Measurements from ENCODE around the gene C10orf90. TPM values are rescaled to one million over a fixed set of nuclear protein-coding genes. Genes with fewer than 3 reads are reported as not detected.

The C10orf90 gene
- polyA plus RNA-seq, 3 donors: not detected

GRCh38 chr10:126409821-126410220, 260.7 kb downstream of the C10orf90 start:
- Mint-ChIP-seq H3K4me1 (no peaks in the 10 kb centered on the region), H3K9me3 (peaks cover 0 to 5% (median 1%) of the 10 kb centered on the region in 7 donors), H3K4me3 (no peak overlapping the region), H3K27ac (peak overlapping the region in 1 of 7 donors; percentile 32), H3K27me3 (ENCODE audit: low read depth in 3 of 3) (peaks cover 0 to 8% (median 8%) of the 10 kb centered on the region in 3 donors), H3K36me3 (no peaks in the 10 kb centered on the region)
- no peak overlapping the region for H3K4me2 ChIP-seq (replicated peaks; ENCODE audit: extremely low read depth, low read length, poor library complexity, severe bottlenecking)
- H3K9me3 ChIP-seq (replicated peaks in 1 of 2; ENCODE audit: control insufficient read depth in 1 of 2, insufficient read depth in 1 of 2, low read length in 2 of 2): no peaks in the 10 kb centered on the region
- H3K4me1 ChIP-seq (ENCODE audit: control insufficient read depth in 1 of 2, insufficient read depth in 2 of 2, low read length in 2 of 2): no peaks in the 10 kb centered on the region
- no peak overlapping the region for H3K27ac ChIP-seq (ENCODE audit: low read depth in 1 of 2, low read length in 2 of 2)
- H3K9ac ChIP-seq (ENCODE audit: insufficient read depth, low read length, poor library complexity, severe bottlenecking): no peak overlapping the region
- H2AFZ ChIP-seq (ENCODE audit: insufficient read depth, low read depth, low read length, poor library complexity, severe bottlenecking): no peak overlapping the region
- no peak overlapping the region for H3K4me3 ChIP-seq (replicated peaks in 1 of 3; ENCODE audit: low read depth in 2 of 3, low read length in 3 of 3)
- H3K27me3 ChIP-seq (ENCODE audit: control insufficient read depth in 2 of 2, insufficient read depth in 2 of 2, low read length in 2 of 2): no peaks in the 10 kb centered on the region
- 77% methylated on average over 4 of the region's 6 CpGs for WGBS (ENCODE audit: insufficient coverage)
- H3K79me2 ChIP-seq (ENCODE audit: insufficient read depth, low read length): no peaks in the 10 kb centered on the region
- H3K36me3 ChIP-seq (replicated peaks in 1 of 2; ENCODE audit: control insufficient read depth in 1 of 2, insufficient read depth in 2 of 2, low read length in 2 of 2): no peaks in the 10 kb centered on the region
- TF ChIP-seq CTCF (IDR thresholded peaks at IDR 0.05): no peak
- DNase-seq: no peak
- intact Hi-C loops (cut with micrococcal nuclease): no loop called here
- no peaks in the 10 kb centered on the region for H4K20me1 ChIP-seq (ENCODE audit: insufficient read depth, low read length)

- Histone ChIP-seq H4K20me1 (ENCODE audit: insufficient read depth, low read length) (no peaks in the 10 kb centered on the region), H3K9me3 (replicated peaks in 1 of 2; ENCODE audit: control insufficient read depth in 1 of 2, insufficient read depth in 1 of 2, low read length in 2 of 2) (no peaks in the 10 kb centered on the region), H3K79me2 (ENCODE audit: insufficient read depth, low read length) (no peaks in the 10 kb centered on the region), H3K27me3 (ENCODE audit: control insufficient read depth in 2 of 2, insufficient read depth in 2 of 2, low read length in 2 of 2) (no peaks in the 10 kb centered on the region), H3K36me3 (replicated peaks in 1 of 2; ENCODE audit: control insufficient read depth in 1 of 2, insufficient read depth in 2 of 2, low read length in 2 of 2) (no peaks in the 10 kb centered on the region), H2AFZ (ENCODE audit: insufficient read depth, low read depth, low read length, poor library complexity, severe bottlenecking) (no peak overlapping the region), H3K4me3 (replicated peaks in 1 of 3; ENCODE audit: low read depth in 2 of 3, low read length in 3 of 3) (no peak overlapping the region), H3K4me2 (replicated peaks; ENCODE audit: extremely low read depth, low read length, poor library complexity, severe bottlenecking) (no peak overlapping the region), H3K9ac (ENCODE audit: insufficient read depth, low read length, poor library complexity, severe bottlenecking) (no peak overlapping the region), H3K27ac (ENCODE audit: low read depth in 1 of 2, low read length in 2 of 2) (no peak overlapping the region), H3K4me1 (ENCODE audit: control insufficient read depth in 1 of 2, insufficient read depth in 2 of 2, low read length in 2 of 2) (no peaks in the 10 kb centered on the region)
- no peaks in the 10 kb centered on the region for H3K36me3 Mint-ChIP-seq
- H3K4me1 Mint-ChIP-seq: no peaks in the 10 kb centered on the region
- peaks cover 0 to 7% (median 1%) of the 10 kb centered on the region in 7 donors for H3K9me3 Mint-ChIP-seq
- H3K27ac Mint-ChIP-seq: no peak overlapping the region
- WGBS (ENCODE audit: insufficient coverage): 26% methylated on average over 9 of the region's 11 CpGs
- intact Hi-C loops (cut with micrococcal nuclease): no loop called here
- H3K4me3 Mint-ChIP-seq: no peak overlapping the region
- DNase-seq: no peak
- no peak for TF ChIP-seq CTCF (IDR thresholded peaks at IDR 0.05)
- H3K27me3 Mint-ChIP-seq (ENCODE audit: low read depth in 3 of 3): peaks cover 0 to 8% (median 8%) of the 10 kb centered on the region in 3 donors
These were observed 261.4 kb downstream of the C10orf90 start for GRCh38 chr10:126408953-126409641.
